ENCODE data around the gene PARD3.
A peak's percentile ranks its signal among the peaks of the same experiment; 100 is the strongest.

The PARD3 gene

DNA sequence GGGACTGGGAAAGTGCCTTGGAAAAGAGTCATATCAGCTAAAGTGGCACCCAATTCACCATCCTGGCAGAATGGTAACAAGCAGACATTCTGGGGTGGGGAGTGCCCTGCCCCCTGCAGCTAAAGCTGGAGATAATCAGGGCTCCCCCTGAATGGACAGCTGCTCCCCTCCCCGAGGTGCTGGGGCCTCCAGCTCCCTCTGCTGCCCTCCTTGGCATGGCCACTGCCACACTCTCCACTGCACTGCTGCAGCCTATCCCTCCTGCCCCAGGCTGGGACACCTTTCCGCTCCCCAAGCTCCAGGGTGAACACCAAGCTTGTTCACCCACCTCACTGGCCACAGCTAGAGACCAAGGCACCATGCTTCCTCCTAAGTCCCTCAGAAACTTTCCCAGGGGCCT lies 9.8 kb upstream of the PARD3 start:
- DNase-seq: no peak

DNA sequence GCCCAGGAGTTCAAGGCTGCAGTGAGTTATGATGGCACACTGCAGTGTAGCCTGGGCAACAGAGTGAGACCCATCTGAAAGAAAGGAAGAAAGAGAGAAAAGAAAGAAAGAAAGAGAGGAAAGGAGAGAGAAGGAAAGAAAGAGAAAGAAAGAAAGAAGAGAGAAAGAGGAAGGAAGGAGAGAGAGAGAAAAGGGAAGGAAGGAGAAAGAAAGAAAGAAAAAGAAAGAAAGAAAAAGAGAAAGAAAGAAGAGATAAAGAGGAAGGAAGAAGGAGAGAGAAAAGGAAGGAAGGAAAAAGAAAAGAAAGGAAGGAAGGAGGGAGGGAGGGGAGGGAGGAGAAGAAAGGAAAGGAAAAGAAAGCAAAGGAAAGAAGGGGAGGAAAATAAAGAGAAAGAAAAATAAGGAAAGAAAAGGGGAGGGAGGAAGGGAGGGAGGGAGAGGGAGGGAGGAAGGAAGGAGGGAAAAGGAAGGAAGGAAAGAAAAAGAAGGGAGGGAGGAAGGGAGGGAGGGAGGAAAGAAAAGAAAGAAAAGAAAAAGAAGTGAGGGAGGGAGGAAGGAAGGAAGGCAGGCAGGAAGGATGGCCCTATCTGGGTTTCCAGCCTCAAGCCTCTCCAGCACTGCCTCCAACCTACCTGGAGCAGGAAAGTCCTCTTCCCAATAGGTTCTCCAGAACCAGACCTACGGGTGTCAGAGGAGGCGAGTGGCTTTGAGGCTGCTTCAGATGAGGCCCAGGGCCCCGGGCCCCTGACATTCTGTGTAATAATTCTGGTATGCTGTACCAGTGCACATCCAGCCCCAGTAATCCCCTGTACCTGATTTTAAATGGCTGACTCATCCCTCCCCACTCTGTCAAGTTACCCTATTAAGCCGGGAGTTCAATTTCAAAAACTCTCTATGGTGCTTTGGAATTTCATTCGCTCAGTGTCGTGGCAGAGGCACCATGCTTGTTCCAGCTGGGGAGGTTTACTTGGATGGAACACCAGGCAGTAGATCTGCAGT lies 6.8 kb upstream of the PARD3 start:
- DNase-seq: peak; percentile 39

DNA sequence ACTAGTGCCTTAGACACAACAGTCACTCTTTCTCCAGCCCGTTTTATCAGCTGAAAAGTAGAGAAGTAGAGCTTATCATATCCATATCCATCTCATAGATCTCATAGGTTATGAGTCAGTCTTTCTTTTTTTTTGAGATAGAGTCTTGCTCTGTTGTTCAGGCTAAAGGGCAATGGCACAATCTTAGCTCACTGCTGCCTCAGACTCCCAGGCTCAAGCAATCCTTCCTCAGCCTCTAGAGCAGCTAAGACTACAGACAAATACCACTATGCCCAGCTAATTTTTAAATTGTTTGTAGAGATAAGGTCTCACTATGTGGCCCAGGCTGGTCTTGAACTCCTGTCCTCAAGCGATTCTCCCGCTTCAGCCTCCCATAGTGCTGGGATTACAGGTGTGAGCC lies 2.5 kb upstream of the PARD3 start:
- DNase-seq: no peak

DNA sequence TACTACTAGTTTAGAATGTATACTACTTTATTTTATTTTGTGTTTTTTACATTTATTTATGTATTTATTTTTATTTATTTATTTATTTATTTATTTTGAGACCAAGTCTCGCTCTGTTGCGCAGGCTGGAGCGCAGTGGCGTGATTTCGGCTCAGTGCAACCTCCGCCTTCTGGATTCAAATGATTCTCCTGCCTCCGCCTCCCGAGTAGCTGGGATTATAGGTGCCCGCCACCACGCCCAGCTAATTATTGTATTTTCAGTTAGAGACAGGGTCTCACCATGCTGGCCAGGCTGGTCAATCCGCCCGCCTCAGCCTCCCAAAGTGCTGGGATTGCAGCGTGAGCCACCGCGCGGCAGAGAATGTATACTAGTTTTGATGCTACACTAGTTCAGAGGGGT lies 2.0 kb upstream of the PARD3 start:
- no peak for DNase-seq

DNA sequence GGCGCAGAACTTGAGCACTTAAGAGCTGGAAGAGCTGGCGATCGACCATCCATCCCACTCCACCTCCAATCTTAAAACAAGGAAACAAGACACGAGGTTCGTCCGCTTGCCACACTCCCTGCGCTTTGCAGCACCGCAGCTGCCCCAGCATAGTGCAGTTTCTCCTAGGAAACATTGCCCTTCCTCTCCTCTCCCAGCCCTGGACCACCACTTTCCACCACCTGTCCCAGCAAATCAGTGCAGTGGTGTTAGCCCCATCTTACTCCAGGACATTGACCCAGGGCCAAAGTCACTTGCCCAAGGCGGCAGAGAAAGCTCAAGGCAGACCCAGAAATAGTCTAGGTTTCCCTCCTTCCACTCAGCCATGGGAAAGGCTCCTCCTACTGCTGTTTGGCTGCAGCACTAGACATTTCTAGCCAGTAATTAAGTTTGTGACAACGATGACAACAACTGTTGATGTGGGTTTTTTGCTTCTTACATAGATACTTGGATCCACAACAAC lies 1.5 kb upstream of the PARD3 start:
- DNase-seq: no peak

DNA sequence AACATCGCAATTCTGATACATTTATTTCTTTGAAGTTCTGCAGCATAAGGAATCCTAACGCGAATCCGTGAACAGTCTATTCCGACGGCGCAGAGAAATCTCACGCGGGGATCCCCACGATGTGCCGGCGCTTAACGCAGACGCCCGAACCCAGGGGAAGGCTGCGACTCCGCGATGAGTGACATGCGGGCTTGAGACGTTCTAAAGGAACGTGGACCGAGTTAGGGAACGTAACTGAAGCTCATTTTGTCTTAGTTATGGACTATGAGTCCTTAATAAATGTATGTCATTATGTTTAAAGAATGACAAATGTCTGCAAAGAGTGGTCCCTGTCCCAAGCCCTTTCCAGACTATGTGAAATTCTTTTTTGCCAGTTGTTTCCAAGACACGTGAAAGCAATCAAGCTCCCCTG lies 995 bp upstream of the PARD3 start:
- no peak for DNase-seq

DNA sequence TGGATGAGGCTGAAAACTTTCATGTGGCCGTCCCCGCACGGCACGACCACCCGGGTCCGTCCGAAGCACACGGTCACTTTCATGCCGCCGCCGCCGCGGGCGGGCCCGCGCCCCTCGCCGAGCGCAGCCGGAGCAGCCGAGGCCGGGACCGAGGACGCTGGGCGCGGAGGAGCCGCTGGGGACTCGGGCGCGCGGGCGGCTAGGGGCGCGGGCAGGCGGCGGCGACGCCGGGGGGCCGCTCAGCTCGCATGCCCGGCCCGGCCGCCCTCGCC lies 247 bp downstream of the PARD3 start:
- DNase-seq: peak; percentile 12

DNA sequence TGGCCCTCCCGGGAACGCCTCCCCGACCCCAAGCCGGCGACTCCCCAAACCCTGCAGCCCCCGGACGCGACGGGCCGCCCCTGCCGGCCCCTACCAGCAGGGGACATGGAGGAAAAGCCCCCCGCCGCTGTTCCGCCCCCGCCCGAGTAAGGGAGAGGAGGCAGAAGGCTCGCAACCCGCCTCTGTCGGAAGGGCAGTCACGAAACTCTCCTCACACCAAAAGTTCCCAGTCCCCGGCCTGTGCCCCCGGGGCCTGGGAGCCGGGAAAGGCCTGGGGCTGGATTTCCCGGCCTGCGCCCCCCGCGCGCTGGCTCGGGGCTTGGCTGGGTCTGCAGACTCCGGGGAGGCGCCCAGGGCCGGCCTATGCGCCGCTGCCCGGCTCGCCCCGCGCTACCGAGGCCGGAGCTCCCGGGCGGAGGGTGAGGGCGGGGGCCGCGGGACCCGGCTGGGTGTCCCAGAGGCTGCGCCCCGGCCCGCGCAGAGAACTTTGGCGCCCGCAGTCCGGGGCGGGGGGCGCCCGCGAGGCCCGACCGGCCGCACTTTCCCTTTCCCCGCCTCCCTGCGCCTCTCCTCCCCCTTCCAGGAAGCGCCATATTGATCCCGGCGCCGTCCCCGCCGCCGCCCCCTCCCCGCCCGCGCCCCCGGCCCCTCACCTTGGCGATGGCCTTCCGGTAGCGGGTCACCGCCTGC lies 728 bp downstream of the PARD3 start:
- DNase-seq: peak; percentile 57

DNA sequence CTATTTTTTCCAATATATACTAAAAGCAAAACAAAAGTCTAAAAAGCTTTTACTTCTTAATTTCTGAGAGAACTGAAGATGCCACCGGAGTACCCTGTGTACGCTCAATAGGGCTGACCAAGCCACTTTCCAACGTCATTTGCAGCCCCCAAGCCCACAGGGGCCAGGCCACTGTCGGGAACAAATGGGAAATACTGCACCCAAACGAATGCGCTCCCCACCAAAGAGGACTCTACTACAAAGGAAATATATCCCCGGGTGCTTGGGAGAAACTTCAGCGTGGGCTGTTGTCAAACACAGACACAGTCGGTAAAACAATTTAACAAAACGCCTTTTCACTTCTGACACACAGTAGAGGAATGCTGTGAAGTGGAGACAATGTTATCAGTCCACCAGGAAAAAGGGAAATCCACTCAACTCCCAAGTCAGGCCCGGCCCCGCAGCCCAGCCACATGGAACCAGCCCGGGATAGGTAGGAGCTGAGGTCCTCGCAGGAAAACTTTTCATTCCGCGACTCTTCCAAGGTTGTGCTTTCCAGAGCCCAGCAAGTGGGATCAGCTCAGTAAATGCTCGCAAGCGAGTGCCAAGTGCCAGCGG lies 1.4 kb downstream of the PARD3 start:
- DNase-seq: peak; percentile 48

DNA sequence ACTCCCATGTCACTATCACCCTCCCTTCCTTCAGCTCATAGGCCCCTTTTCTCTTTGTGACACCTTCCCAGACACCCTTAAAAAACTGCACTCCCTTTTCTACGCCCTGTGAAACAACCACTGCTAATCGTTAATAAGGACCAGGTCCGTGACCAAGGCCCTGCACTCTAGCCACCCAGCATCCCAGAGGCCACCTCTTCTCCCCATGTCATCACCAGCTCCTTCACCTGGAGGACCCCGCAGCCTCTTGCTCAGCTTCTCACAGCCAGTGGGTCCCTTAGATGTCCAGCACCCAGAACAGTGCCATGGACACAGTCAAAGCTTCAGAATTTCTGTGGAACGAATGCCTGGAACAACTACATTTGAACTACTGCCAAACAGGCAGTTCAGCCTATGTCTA lies 2.3 kb downstream of the PARD3 start:
- no peak for DNase-seq

DNA sequence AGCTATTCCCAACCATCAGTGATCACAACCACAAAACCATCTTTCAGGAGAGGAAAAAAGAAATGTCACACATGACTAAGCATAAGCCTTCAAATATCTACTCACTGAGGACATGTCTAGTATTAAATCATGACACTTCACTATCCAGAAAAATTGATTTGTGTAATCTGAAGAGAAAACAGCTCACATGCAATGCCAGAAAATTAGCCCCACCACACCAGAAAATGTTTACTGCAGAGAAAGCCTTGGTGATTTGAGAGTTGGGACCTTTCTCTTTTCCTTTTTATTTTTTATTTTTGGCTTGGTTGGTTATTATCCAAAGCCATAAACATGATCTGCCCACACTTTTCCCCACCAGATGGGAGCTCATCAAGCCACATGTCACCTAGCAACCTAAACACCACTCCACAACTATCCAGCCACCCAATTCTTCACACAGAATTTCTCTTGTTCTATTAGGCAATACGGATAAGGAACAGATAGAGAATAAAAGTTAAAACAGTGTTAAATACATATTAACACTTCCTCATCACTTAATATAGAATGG lies 3.1 kb downstream of the PARD3 start:
- peak; percentile 17 for DNase-seq

DNA sequence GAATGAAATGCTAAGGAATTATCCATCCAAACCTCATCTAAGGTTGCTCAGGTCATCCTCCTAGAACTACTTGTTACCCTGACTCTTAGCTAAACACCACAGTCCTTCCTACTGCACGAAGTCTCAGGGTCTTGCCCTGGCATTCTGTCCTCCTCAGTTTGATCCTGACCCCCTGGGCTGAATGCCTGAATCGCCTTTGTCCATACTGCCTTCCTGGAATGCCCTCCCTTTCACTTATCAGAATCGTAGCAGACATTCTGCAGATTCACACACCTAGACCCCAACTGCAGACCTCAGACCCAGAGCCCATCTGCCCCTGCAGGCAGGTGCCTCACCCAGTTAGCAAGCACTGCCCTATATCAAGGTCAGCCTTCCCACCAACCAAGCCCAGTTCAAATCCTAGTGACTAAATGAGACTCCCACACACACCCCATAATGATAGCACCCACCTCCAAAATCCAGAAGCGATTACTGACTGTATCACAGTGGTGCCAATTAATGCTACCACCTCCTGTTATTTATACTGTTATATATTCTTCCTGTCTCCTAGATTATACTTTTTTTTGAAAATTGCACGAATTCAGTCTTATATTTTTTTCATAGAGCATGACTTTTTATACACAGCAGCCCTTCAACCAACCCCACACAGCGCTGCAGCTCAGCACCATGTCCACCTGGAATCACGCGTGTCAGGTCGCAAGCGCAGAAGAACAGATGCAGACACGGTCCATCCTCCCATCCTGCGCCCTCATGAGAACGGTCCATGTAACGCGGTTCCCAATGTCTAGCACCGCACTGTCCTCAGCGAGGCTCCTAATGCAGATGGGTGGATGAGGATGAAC lies 3.7 kb downstream of the PARD3 start:
- DNase-seq: no peak

DNA sequence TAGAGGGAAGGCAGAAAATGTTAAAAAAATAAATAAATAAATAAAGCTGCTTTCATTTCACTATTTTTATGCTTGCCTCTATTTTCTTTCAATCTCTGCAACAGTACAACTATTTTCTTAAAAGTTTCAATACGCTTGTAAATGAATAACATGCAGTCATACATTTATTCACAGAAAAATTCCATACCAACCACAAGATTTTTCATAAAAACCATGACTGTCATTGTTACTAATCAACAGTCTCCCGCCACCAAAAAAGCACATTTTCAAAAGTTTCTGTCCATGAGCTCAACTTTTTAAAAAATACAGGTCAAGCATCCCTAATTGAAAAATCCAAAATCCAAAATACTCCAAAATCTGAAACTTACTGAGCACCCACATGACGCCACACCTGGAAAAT lies 5.3 kb downstream of the PARD3 start:
- DNase-seq: peak; percentile 56

DNA sequence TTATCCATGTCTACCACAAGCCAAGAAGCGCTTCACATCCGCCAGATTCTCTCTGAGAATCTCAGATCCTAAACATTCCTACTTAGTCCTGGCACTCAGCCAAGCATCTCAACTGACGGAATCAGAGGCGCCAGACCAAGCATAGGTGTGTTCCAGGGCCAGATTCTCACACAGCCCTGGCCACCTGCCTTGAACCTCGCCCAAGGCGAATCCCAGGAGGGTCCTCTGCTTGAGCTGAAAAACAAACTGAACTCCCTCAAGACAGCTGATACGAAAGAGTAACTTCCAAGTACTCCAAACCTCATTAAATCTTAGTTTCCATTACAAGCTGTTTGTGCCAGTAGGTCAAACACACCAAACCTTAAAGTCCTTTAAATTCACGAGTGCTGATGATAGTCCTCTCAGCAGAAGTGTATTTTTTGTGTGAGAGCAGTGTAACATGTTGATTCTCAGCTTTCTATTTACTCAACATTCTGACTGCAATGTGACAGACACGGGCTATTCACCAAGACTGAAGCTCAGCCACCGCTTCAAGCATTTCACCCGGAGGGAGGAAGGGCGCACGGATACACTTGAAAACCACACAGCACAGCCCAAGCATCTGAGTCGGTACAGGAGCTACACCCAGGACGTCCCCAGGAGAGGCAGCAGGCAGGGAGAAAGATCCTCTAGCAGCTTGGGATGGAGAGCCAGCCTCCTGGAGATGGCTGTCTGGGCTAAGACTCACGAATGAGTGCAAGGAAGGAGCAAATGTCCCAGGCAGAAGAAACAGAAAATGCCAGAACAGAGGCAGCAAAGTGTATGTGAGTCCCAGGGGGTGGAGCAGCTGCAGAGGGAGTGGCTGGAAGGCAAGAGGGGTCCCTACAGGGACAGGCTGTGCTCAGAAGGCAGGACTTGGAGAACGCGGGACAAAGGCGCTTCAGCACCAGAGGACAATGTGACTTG lies 6.0 kb downstream of the PARD3 start:
- peak; percentile 55 for DNase-seq

DNA sequence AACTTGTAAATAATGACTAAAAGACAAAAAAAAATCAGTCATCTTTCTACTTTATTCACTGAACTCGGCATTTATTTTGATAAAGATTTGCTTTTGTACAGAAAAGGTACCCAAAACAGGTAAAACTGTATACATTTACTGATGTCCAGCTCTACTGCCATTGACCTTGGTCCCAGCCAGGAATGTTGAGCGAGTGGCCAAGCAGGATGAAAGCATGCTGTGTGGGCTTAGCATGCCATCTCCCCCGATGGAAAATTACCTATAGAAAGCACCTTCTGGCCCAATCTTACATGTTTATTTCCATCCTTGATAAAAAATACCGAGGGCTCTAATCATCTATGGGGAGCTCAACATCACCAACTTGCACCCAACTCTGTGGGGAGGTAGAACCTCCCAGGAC lies 6.8 kb downstream of the PARD3 start:
- no peak for DNase-seq

DNA sequence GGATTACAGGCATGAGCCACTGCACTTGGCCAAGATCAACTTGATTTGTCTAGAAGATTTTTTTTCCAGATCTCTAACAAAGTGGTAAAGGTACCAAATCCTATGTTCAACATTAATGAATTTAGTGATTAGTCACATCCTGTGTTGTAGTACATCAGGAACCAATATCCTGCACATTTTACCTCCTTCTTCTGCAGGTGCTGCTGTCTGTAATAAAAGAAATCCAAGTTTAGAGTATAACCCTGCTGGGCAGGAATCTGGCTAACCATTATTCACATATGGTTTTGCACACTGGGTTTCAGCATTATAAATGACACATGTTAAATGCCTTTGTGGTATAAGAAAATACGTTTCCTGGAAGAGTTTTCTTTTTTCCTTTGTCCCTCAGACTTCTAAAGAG lies 10.8 kb downstream of the PARD3 start:
- peak; percentile 17 for DNase-seq

DNA sequence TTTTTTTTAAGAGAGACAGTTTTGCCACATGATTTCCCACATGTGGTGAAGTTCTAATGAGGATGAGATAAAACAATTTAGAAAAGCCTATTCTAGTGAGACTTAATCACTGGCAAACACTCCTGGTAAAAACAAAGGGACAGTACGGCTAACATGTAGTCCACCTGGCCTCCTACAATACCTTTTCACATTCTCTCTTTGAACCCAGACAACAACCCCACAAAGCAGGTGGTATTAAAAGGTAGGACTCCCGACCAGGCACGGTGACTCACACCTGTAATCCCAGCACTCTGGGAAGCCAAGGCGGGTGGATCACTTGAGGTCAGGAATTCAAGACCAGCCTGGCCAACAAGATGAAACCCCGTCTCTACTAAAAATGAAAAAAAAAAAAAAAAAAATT lies 12.4 kb downstream of the PARD3 start:
- no peak for DNase-seq

DNA sequence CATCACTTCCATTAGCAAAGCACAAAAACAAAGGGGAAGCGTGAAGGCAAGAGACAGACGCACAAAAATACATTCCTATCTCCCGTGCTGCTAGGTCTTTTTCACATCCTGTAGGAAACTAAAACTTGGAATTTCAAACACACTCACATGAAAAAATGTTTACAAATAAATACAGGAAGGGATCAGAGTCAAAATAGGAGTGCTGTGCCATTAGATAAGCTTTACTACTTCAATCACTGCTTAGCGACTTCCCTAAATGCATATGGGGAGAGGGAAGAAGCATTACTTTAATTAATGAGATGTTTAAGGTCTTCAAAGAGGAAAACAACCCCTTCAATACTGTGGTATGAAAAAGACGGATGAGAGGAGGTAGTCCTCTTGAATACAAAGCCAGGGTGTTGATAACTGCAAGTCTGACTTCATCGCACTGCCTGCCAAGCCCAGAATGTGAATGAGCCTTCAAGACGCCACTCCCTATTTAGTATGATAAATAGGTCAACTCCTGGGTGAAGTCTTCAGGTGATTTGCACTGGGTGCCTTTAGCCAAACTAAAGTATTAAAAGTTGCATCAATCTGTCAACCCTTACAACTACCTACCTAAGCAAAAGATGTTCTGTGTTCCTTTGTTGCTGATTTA lies 13.9 kb downstream of the PARD3 start:
- DNase-seq: no peak

DNA sequence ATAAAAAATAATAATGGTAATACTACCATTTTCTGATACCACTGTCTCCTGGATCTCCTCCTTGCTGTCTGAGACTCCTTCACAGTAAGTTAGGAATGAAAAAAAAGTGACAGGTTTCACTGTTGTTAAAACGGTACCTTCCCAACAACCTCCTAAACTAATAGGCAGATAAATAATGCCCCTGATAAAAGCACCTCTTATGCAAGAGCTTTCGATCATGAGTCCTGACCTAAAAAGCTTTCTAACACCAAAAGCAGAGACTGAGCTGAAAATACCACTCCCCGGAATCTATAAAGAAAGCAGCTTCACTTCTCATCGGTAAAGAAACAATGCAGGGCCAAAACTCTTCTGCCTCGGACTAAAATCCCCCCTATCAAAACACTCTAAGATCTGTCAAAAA lies 14.5 kb downstream of the PARD3 start:
- DNase-seq: no peak

DNA sequence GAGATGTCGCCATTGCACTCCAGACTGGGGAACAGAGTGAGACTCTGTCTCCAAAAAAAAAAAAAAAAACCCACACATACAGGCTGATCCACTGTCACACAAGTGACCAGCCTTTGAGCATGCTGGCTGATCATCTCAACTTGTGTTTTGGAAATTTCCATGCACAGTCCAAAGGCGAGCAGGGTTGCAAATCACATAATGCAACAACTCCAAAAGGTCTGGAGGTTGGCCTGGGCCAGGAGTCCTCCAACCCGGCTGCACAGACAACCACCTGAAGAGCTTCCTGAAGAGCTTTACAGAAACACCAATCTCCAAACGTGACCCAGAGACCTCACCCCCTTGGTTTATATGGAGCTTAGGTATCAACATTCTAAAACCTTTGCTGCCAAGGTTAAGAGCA lies 16.4 kb downstream of the PARD3 start:
- no peak for DNase-seq

DNA sequence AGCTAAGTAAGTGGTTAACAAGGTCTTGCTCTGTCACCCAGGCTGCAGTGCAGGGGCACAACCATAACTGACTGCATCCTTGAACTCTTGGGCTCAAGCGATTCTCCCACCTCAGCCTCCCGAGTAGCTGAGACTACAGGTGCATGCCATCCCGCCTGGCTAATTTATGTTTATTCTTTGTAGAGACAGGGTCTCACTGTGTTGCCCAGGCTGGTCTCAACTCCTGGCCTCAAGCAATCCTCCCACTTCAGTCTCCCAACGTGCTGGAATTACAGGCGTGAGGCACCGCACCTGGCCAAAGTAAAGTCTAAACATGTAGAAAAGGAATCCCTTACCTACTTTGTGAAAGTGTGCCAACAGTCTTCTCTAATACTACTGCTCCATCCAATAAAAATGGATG lies 17.9 kb downstream of the PARD3 start:
- DNase-seq: no peak

All from fibroblast of skin of scalp (primary cell).